DOHH2 (cell line): ENCODE results near the gene HHAT.

Experiments used
- H3F3A ChIP-seq: fragments of 200-600 bp; sonication (generic), shearing (Covaris generic); 2 replicates; pipeline ENCODE4 v1.6.0; 2016; ENCODE audit warnings: antibody characterized with exemption, mild to moderate bottlenecking; ENCODE audit not compliant: control insufficient read depth, insufficient read depth
- H3K27ac ChIP-seq: fragments of 200-600 bp; sonication (generic); 2 replicates; pipeline ENCODE4 v1.5.1; 2014; ENCODE audit warnings: low read depth, mild to moderate bottlenecking, low read length, moderate library complexity
- H3K27me3 ChIP-seq: fragments of 200-600 bp; sonication (generic); 2 replicates; pipeline ENCODE4 v1.6.1; 2014; ENCODE audit warnings: mild to moderate bottlenecking, low read length, mixed read lengths; ENCODE audit not compliant: control insufficient read depth
- H3K36me3 ChIP-seq: fragments of 200-600 bp; sonication (generic); 2 replicates; pipeline ENCODE4 v1.6.1; 2014; ENCODE audit warnings: mild to moderate bottlenecking, low read length, moderate library complexity, mixed read lengths; ENCODE audit not compliant: control insufficient read depth
- H3K4me1 ChIP-seq: fragments of 200-600 bp; sonication (generic); 2 replicates; pipeline ENCODE4 v1.6.1; 2014; ENCODE audit warnings: mild to moderate bottlenecking, low read length, mixed read lengths; ENCODE audit not compliant: control insufficient read depth
- H3K4me2 ChIP-seq: fragments of 200-600 bp; sonication (generic); 2 replicates; pipeline ENCODE4 v1.6.0; 2014; ENCODE audit warnings: mild to moderate bottlenecking, low read length, moderate library complexity
- H3K4me3 ChIP-seq: fragments of 200-600 bp; sonication (generic); 2 replicates; pipeline ENCODE4 v1.5.1; 2014; ENCODE audit warnings: mild to moderate bottlenecking, low read length, mixed read lengths
- H3K79me2 ChIP-seq: fragments of 200-600 bp; sonication (generic); 2 replicates; pipeline ENCODE4 v1.6.1; 2014; ENCODE audit warnings: mild to moderate bottlenecking, low read length, mixed read lengths; ENCODE audit not compliant: control insufficient read depth
- H3K9me2 ChIP-seq: fragments of 200-600 bp; sonication (generic); replicated peaks from 2 replicates; pipeline ENCODE4 v1.6.1; 2014; ENCODE audit warnings: mild to moderate bottlenecking, low read length, mixed read lengths; ENCODE audit not compliant: control insufficient read depth
- H3K9me3 ChIP-seq: fragments of 200-600 bp; sonication (generic); 2 replicates; pipeline ENCODE4 v1.6.1; 2014; ENCODE audit warnings: antibody characterized with exemption, low read length, mixed read lengths; ENCODE audit not compliant: control insufficient read depth, insufficient read depth
- H4K20me1 ChIP-seq: fragments of 200-600 bp; sonication (generic); 2 replicates; pipeline ENCODE4 v1.6.0; 2014; ENCODE audit warnings: low read depth, mild to moderate bottlenecking, antibody characterized with exemption, low read length, moderate library complexity; ENCODE audit not compliant: control insufficient read depth, insufficient read depth
- CTCF ChIP-seq: fragments of 200-600 bp; sonication (generic); IDR thresholded peaks from one replicate; pipeline ENCODE4 v1.5.1; 2014; ENCODE audit warnings: antibody characterized with exemption, mild to moderate bottlenecking, low read depth, low read length; ENCODE audit not compliant: poor library complexity, severe bottlenecking
- EZH2phosphoT487 ChIP-seq: fragments of 200-600 bp; sonication (generic); IDR thresholded peaks from 2 replicates; pipeline ENCODE4 v1.6.1; 2017; ENCODE audit warnings: borderline replicate concordance, mild to moderate bottlenecking, antibody characterized with exemption, low read length, moderate library complexity, mixed read lengths

Gene HHAT

GRCh38 chr1:210475806-210476205 is 147.1 kb downstream of the HHAT start:
- Histone ChIP-seq H3K9me3 (no peaks in the 10 kb centered on the region), H3K4me3 (no peak overlapping the region), H3K27ac (no peak overlapping the region), H3K79me2 (no peaks in the 10 kb centered on the region), H4K20me1 (no peaks in the 10 kb centered on the region), H3K4me2 (no peak overlapping the region), H3F3A (no peaks in the 10 kb centered on the region), H3K4me1 (no peaks in the 10 kb centered on the region), H3K9me2 (no peaks in the 10 kb centered on the region), H3K27me3 (peaks cover 4% of the 10 kb centered on the region; the same call in 1 of the 2 replicates), H3K36me3 (no peaks in the 10 kb centered on the region)
- TF ChIP-seq CTCF (no peak), EZH2phosphoT487 (no peak)

- H3K36me3 ChIP-seq = no peaks in the 10 kb centered on the region
- TF ChIP-seq CTCF (no peak), EZH2phosphoT487 (no peak)
- no peak overlapping the region for H3K4me3 ChIP-seq
- no peaks in the 10 kb centered on the region for H3K9me2 ChIP-seq
- H3F3A ChIP-seq = no peaks in the 10 kb centered on the region
- H3K27ac ChIP-seq = no peak overlapping the region
- H3K79me2 ChIP-seq = no peaks in the 10 kb centered on the region
- no peaks in the 10 kb centered on the region for H3K9me3 ChIP-seq
- H3K4me1 ChIP-seq = no peaks in the 10 kb centered on the region
- no peak overlapping the region for H3K4me2 ChIP-seq
- no peaks in the 10 kb centered on the region for H4K20me1 ChIP-seq
- peaks cover 4% of the 10 kb centered on the region; the same call in 1 of the 2 replicates for H3K27me3 ChIP-seq
Measured at GRCh38 chr1:210476730-210477129, 148.0 kb downstream of the HHAT start.

GRCh38 chr1:210477328-210477924 is 148.7 kb downstream of the HHAT start:
- Histone ChIP-seq H3K27ac (no peak overlapping the region), H3K79me2 (no peaks in the 10 kb centered on the region), H3F3A (no peaks in the 10 kb centered on the region), H4K20me1 (no peaks in the 10 kb centered on the region), H3K4me2 (no peak overlapping the region), H3K4me3 (no peak overlapping the region), H3K4me1 (no peaks in the 10 kb centered on the region), H3K36me3 (no peaks in the 10 kb centered on the region), H3K9me3 (no peaks in the 10 kb centered on the region), H3K9me2 (no peaks in the 10 kb centered on the region), H3K27me3 (peaks cover 2% of the 10 kb centered on the region; the same call in 1 of the 2 replicates)
- TF ChIP-seq CTCF (no peak), EZH2phosphoT487 (no peak)
